Erythroblast (primary cell): ENCODE results near the gene UBL3.

Experiments
- GATA1 ChIP-seq: IDR thresholded peaks from 2 replicates; pipeline ENCODE4 v1.6.1; 2011; ENCODE audit warnings: low read depth, mild to moderate bottlenecking, control low read depth, low read length, moderate library complexity
- POLR2A ChIP-seq: IDR thresholded peaks from 2 replicates; pipeline ENCODE4 v1.6.1; 2011; ENCODE audit warnings: mild to moderate bottlenecking, low read length

GRCh38 chr13:29805994-29806979 is 44.1 kb downstream of the UBL3 start:
- TF ChIP-seq POLR2A: no peak
- no peak for TF ChIP-seq GATA1
